ENCODE measurements around the gene DLEC1. TPM values are rescaled to one million over a fixed set of nuclear protein-coding genes. Genes with fewer than 3 reads are reported as not detected.
"Not testable (repeated sequence)": the region's sequence is repeated elsewhere in the genome, so short reads cannot be mapped to it uniquely, and the experiment has no call there.

DLEC1 gene
- polyA plus RNA-seq, 6 donors from 2014 or later: 0.09 to 0.50 (median 0.30) TPM; not detected in 2

DNA sequence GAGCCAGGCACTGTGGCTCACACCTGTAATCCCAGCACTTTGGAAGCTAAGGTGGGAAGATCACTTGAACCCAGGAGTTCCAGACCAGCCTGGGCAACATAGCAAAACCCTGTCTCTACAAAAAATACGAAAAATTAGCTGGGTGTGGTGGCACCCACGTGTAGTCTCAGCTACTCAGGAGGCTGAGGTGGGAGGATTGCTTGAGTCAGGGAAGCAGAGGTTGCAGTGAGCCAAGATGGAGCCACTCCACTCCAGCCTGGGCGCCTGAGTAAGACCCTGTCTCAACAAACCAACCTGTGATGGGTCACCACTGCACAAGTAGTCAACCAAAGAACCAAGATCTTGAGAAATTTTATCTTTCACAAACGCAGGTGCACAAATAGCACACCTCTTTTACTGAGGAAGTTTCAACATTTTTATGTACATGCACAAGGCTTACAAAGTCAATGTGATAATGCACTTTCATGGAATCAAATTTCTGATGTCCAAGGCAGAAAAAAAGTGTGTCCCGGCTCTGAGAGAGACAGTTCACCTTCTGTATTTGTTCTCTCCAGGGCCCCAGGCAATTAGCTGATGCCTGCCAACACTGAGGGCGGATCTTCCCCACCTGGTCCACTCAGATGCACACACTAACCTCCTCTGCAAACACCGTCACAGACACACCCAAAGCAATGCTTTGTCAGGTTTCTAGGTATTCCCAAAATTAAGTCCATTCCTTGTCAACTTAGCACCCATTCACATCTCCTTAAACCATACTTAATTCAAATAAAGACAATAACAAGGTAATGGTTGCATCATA, 85.5 kb downstream of the DLEC1 start:
- no peak overlapping the region for H3K4me3 Mint-ChIP-seq
- H3K27me3 Mint-ChIP-seq: no peaks in the 10 kb centered on the region
- no peak for ATAC-seq (ENCODE audit: low read depth in 2 of 2)
- H3K9me3 Mint-ChIP-seq: no peaks in the 10 kb centered on the region
- peaks cover 0 to 9% (median 6%) of the 10 kb centered on the region in 3 donors for H3K4me1 Mint-ChIP-seq
- H3K36me3 Mint-ChIP-seq: peaks cover 12 to 31% of the 10 kb centered on the region in 2 donors
- no peak for DNase-seq
- H3K27ac Mint-ChIP-seq: no peak overlapping the region

DNA sequence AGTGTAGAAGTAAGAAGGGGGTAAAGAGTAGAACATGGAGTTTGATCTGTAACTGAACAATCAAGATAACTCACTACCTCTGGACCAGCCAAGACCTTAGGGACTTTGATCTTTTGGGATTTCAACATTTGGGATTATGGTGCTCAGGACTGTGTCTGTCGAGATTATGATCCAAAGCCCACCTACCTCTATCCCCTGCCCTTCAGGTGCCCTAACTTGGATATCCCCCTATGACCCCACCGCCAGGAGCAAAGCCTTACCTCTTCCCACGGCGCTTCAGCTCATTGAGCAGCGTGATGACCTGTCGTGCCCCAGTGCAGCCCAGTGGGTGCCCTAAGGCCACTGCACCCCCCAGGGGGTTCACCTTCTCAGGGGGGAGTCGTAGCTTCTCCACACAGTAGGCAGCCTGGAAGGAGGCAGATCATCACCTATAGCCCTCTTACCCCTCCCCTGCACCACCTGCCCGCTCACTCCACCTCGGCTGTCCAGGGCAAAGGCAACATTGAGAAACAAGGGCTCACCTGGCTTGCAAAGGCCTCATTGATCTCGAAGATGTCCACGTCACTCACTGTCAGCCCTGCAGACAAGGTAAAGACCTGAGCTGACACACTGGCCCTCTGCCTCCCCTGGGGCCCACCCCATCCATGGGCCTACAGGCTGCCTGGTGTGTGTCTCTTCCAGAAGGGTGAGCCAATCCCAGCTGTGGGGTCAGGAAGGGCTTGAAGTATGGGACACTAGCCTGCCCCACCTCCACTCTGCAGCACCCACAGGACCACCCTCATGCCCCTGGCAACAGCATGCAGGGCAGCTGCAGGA, 86.5 kb downstream of the DLEC1 start:
- H3K4me3 Mint-ChIP-seq: no peak overlapping the region
- H3K9me3 Mint-ChIP-seq: no peaks in the 10 kb centered on the region
- H3K4me1 Mint-ChIP-seq: peaks cover 6 to 10% (median 6%) of the 10 kb centered on the region in 3 donors
- no peaks in the 10 kb centered on the region for H3K27me3 Mint-ChIP-seq
- H3K27ac Mint-ChIP-seq: no peak overlapping the region
- peaks cover 12 to 32% of the 10 kb centered on the region in 2 donors for H3K36me3 Mint-ChIP-seq
- no peak for DNase-seq
- no peak for ATAC-seq (ENCODE audit: low read depth in 2 of 2)

DNA sequence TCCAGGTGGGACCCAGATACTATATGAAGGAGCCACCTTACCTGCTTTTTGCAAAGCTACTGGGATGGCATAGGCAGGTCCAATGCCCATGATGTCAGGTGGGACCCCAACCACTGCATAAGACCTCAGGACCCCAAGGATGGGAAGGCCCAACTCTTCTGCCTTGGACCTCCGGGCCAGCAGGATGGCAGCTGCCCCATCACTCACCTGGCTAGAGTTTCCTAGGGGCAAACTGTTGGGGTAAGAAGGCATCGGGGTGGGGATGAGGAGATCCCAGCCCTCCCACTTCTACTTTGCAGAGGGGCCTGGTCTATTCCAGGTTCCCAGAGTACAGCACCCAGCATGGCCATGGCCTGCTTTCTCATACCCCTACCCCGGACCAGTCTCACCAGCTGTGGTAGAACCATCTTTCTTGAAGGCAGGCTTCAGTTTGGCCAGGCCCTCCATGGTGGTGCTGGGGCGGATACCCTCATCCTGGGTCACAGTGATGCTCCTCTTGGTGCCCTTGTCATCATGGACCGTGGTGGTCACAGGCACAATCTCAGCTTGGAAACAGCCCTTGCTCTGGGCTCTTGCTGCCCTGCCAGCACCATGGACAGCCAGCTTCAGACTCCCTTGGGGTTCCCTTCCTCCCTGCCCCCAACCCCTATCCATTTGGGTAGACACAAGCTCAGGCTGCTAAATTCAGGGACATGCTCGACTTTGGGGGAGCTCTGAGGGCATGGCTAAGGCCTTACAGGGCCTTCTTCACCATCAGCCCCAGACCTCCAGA, 87.3 kb downstream of the DLEC1 start:
- DNase-seq: no peak
- no peak for ATAC-seq (ENCODE audit: low read depth in 2 of 2)
- H3K4me3 Mint-ChIP-seq: no peak overlapping the region
- no peak overlapping the region for H3K27ac Mint-ChIP-seq
- no peaks in the 10 kb centered on the region for H3K27me3 Mint-ChIP-seq
- H3K4me1 Mint-ChIP-seq: peaks cover 6 to 11% (median 6%) of the 10 kb centered on the region in 3 donors
- H3K9me3 Mint-ChIP-seq: no peaks in the 10 kb centered on the region
- peaks cover 12 to 27% of the 10 kb centered on the region in 2 donors for H3K36me3 Mint-ChIP-seq

DNA sequence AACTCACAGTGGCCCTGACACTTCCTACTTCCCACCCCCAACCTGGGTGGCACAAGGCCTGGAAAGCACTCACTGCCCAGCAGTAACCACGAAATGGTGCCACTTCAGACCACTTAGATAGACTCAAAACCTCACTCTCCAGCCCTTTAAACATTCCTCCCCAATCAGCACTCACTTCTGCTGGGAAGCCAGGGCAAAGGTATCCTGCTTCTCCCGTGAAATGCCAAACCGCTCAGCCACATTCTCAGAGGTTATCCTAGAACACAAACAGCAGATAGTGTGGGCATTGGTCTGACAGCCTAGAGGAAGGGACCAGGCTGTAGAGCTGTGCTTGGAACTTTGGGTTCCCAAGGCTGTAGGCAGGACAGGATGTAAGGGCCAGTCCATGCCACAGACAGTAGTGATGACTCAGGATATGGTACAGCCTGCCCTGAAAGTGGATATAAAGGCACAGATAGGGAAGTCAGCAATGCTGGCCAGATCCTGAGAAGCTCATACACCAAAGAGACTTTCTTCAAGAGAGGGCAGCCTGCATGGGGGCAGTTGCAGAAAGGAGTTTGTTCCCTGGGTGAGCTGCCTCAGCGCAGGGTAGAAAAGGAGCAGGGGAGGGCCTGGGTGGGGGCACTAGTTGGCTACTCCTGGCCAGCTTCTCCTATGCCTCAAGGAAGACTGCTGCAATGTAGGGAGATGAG, 88.7 kb downstream of the DLEC1 start:
- DNase-seq (no peak), ATAC-seq (ENCODE audit: low read depth in 2 of 2) (no peak)
- Mint-ChIP-seq H3K4me3 (no peak overlapping the region), H3K36me3 (peaks cover 12 to 27% of the 10 kb centered on the region in 2 donors), H3K4me1 (peaks cover 6 to 19% (median 9%) of the 10 kb centered on the region in 3 donors), H3K9me3 (no peaks in the 10 kb centered on the region), H3K27me3 (no peaks in the 10 kb centered on the region), H3K27ac (no peak overlapping the region)

DNA sequence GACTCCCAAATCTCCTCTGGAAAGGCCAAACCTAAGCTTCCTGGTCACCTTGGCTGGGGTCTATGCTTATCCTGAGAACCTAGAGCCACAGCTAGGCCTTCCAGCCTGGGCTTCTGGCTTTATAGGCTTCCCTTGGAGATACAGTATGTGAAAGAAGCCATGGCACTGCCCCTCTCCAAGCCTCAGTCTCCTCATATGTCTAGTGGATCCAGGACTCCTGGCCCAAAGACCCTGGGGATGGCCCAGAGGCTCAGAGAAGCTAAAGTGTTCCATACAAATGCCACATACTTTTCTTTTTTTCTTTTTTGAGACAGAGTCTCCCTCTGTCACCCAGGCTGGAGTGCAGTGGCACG, 89.3 kb downstream of the DLEC1 start:
- DNase-seq (no peak), ATAC-seq (ENCODE audit: low read depth in 2 of 2) (no peak)
- H3K4me3 Mint-ChIP-seq: no peak overlapping the region
- no peaks in the 10 kb centered on the region for H3K27me3 Mint-ChIP-seq
- H3K27ac Mint-ChIP-seq: no peak overlapping the region
- no peaks in the 10 kb centered on the region for H3K9me3 Mint-ChIP-seq
- peaks cover 7 to 27% of the 10 kb centered on the region in 2 donors for H3K36me3 Mint-ChIP-seq
- peaks cover 10 to 24% (median 12%) of the 10 kb centered on the region in 3 donors for H3K4me1 Mint-ChIP-seq

DNA sequence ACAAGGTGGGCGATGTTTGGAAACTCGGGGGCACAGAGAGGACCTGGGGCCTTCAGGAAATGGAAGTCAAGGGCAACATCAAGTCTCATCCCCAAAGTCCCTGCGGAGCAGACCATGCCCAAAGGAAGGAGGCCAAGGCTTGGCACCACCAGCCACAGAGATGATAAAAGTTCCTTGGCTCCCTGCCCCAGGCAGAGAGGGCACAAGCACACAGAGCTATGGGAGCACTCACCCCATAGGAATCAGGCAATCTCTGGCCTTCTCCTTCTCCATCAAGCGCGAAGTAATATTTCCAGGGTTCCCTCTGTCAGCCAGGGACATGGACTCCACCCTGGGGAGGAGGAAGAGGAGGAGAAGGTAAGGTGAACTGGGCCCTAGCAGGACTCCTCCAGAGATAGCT, 90.0 kb downstream of the DLEC1 start:
- H3K27ac Mint-ChIP-seq: peak overlapping the region in 3 of 6 donors; percentile 28 to 50 (median 49)
- H3K4me1 Mint-ChIP-seq: peaks cover 10 to 28% (median 13%) of the 10 kb centered on the region in 3 donors
- H3K9me3 Mint-ChIP-seq: no peaks in the 10 kb centered on the region
- peaks cover 7 to 27% of the 10 kb centered on the region in 2 donors for H3K36me3 Mint-ChIP-seq
- H3K4me3 Mint-ChIP-seq: no peak overlapping the region
- no peaks in the 10 kb centered on the region for H3K27me3 Mint-ChIP-seq
- DNase-seq: no peak
- ATAC-seq (ENCODE audit: low read depth in 2 of 2): no peak

DNA sequence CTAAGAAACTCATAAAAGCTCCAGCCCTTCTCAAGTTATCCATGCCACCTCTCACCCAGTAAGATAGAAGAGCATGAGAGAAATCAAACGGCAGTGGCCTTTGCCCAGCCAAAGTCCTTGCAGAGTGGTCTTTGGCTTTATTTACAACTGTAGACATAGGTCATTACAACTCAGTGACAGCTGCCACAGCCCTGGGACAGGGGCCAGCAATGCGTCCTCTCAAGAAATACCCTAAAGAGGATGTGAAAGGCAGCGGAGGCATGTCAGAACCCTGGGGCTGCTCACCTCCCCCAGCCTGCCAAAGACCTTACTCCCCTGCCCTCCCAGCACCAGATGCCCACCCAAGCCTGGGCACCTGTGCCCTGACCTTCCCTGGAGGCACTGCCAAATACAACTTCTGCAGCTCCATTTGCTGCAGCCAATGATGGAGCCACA, 91.6 kb downstream of the DLEC1 start:
- Mint-ChIP-seq H3K4me3 (peak overlapping the region in 1 of 8 donors; percentile 56), H3K36me3 (peaks cover 5 to 15% of the 10 kb centered on the region in 2 donors), H3K27ac (peak overlapping the region in 1 of 6 donors; percentile 63), H3K4me1 (peaks cover 19 to 42% (median 24%) of the 10 kb centered on the region in 3 donors), H3K27me3 (no peaks in the 10 kb centered on the region), H3K9me3 (no peaks in the 10 kb centered on the region)
- no peak for ATAC-seq (ENCODE audit: low read depth in 2 of 2)
- DNase-seq: no peak

DNA sequence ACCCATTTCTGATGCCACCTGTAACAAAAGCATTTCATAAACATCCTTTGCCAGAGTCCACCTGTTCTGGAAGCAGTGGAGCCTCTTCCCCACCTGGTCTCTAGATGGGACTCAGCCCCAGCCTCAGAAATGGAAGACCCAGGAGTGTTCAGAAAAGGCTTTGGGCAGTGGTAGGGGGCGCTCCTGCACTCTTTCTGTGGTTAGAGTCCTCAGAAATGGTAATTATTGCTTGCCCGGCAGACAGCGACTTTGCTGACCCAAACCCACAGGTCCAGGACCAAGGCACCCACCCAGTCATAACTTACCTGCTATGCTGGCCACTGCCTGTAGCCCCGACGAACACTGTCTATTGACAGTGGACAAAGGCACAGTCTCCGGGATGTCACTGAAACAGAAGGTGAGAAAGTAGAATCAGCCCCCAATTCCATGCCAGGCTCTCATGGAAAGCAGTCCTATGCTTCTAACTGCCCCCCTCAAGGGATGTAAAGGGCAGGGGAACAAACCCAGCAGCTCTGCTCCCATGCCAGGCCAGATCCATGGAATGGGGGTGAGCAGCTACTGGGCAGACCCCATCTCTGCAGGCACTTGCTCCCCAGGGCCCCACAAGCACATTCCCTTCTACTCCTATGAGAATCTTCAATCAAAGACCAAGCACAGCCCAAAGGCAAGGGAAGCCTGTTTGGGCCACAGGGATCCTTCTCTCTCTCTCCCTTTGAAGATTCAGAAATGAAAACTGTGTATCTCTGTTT, 92.8 kb downstream of the DLEC1 start:
- H3K36me3 Mint-ChIP-seq: peaks cover 5 to 11% of the 10 kb centered on the region in 2 donors
- H3K27me3 Mint-ChIP-seq: no peaks in the 10 kb centered on the region
- H3K4me1 Mint-ChIP-seq: peaks cover 26 to 48% (median 30%) of the 10 kb centered on the region in 3 donors
- DNase-seq: no peak
- no peaks in the 10 kb centered on the region for H3K9me3 Mint-ChIP-seq
- peak overlapping the region in 1 of 6 donors; percentile 36 for H3K27ac Mint-ChIP-seq
- no peak overlapping the region for H3K4me3 Mint-ChIP-seq
- ATAC-seq (ENCODE audit: low read depth in 2 of 2): peak in 1 of 2 donors; percentile 26

DNA sequence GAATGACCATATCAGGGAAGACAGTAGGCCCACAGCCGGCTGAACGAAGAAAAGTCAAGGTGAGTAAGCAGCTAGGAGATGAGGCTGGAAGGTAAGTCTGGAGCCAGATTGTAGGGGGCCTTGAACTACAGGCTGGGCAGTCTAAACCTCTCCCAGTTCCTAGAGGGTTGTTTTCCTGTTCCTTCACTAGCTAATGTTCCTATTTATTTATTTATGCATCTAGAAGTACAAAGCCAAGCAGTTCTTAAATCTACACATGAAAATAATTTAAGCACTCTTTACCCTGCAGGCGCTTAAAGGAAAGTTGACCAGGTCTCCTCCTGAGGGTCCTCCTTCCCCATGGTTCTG, 94.2 kb downstream of the DLEC1 start:
- peaks cover 33 to 61% (median 36%) of the 10 kb centered on the region in 3 donors for H3K4me1 Mint-ChIP-seq
- no peak for ATAC-seq (ENCODE audit: low read depth in 2 of 2)
- peaks cover 5 to 11% of the 10 kb centered on the region in 2 donors for H3K36me3 Mint-ChIP-seq
- no peaks in the 10 kb centered on the region for H3K9me3 Mint-ChIP-seq
- H3K4me3 Mint-ChIP-seq: no peak overlapping the region
- DNase-seq: no peak
- peak overlapping the region in 1 of 6 donors; percentile 18 for H3K27ac Mint-ChIP-seq
- no peaks in the 10 kb centered on the region for H3K27me3 Mint-ChIP-seq

DNA sequence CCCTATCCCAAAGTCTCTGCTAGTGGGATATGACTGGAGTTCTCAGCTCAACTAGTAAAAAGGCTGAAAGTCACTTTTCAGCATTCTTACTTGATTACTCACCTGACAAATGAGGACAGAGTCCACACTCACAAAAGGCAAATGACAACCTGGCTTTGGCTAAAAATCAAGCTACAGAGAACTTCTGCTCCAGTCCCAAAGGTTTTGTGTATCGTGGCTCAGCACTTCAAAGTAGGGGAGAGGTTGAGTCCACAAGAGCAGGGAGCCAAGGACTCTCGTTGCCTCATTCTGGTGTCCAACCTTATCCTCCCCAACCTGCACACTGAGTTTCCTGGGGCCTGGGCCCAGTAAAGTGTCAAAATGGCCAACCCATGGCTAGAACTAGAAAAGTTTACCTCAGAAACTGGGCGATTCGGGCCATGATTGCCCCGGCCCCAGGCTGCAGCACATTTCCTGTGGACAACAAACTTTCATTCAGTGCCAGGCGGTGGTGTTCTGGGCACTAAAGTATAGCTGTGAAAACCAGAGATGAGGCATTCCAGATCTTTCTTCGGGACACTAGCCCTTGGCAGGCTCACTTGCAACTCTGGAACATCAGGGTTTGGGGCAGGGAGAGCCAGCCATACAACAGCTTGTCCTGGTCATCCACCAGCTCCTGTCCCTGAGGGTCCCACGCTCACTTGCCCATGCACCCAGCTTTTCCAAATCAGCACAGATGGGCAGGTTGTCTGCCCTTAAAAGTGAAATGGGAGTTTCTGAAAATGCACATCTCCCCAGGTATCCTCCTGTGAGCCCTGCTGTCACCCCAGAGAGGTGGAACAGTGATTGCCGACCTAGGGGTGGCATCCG, 94.8 kb downstream of the DLEC1 start:
- no peak for DNase-seq
- no peak for ATAC-seq (ENCODE audit: low read depth in 2 of 2)
- Mint-ChIP-seq H3K4me1 (peaks cover 36 to 63% (median 41%) of the 10 kb centered on the region in 3 donors), H3K36me3 (peaks cover 5 to 11% of the 10 kb centered on the region in 2 donors), H3K27ac (peak overlapping the region in 1 of 6 donors; percentile 53), H3K27me3 (no peaks in the 10 kb centered on the region), H3K9me3 (no peaks in the 10 kb centered on the region), H3K4me3 (peak overlapping the region in 2 of 8 donors; percentile 31 to 78)

DNA sequence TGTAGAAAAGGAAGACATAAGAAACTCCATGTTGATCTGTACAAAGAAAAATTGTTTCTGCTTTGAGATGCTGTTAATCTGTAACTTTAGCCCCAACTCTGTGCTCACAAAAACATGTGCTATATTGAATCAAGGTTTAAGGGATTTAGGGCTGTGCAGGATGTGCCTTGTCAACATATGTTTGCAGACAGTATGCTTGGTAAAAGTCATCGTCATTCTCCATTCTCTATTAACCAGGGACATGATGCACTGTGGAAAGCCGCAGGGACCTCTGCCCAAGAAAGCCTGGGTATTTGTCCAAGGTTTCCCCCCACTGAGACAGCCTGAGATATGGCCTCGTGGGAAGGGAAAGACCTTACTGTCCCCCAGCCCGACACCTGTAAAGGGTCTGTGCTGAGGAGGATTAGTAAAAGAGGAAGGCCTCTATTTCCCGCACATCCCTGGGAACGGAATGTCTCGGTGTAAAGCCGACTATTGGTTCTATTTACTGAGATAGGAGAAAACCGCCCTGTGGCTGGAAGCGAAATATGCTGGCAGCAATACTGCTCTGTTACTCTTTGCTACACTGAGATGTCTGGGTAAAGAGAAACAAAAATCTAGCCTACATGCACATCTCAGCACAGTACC, 95.6 kb downstream of the DLEC1 start:
- DNase-seq; H3K9me3 Mint-ChIP-seq; ATAC-seq (ENCODE audit: low read depth in 2 of 2); H3K27me3 Mint-ChIP-seq; H3K36me3 Mint-ChIP-seq: not testable (repeated sequence)
- peak overlapping the region in 3 of 6 donors; percentile 22 to 89 (median 53) for H3K27ac Mint-ChIP-seq
- H3K4me1 Mint-ChIP-seq: peaks cover 40 to 69% (median 50%) of the 10 kb centered on the region in 3 donors
- H3K4me3 Mint-ChIP-seq: peak overlapping the region; percentile 29 to 99 (median 92)

Data from naive B cell (primary cell).